HG02571 (cell line): ENCODE results near the gene POTEB.
"Not testable (repeated sequence)": the region's sequence is repeated elsewhere in the genome, so short reads cannot be mapped to it uniquely, and the experiment has no call there.

ENCODE experiments used
- ATAC-seq: cut with Tn5 transposase; IDR thresholded peaks from one replicate; pipeline ENCODE4 v1.9.1; 2021; ENCODE audit warnings: mild to moderate bottlenecking, moderate library complexity; ENCODE audit not compliant: unreplicated experiment

Gene POTEB

DNA sequence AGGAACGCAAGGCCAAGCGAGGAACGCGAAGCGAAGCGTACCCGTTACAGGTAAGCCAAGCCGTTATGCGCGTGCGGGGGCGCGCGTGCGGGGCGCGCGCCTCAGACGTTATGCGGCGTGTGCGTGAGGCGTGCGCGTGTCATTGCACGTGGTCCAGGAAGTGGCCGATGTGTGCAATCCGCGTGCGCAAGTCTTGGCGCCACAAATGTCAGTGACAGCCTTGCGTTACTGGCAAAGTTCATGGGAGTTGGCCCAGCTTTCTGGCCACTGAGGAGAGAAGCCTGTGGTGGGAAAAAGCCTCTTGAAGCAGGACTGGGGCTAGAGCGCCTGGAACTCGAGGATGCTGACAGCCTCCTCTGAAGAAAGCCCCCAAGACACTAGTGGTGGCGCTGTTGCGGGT lies at the start of gene POTEB:
Gene POTEB, minus strand, starts transcription at position 101 of the 400 bp plus-strand sequence. CDS start 489 bp downstream, outside the sequence.
- ATAC-seq: not testable (repeated sequence)

DNA sequence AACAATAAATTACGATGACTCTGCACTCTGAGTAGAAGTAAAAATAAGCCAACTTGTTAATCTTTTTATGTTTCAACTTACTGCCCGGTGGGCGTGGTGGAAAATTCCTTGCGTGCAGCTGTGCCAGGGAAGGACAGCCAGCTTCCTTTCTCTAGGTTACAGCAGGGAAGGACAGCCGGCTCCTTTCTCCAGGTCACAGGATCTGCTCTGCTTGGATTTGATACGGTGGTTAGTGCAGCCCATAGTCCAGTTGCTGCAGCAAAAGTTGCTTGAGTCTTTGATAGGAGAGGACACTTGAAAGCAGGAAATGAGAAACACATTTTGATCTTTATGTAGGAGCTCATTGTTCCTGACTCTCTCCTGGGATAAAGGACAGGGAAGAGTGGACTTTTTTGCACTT lies 13.4 kb upstream of the POTEB start:
- not testable (repeated sequence) for ATAC-seq

DNA sequence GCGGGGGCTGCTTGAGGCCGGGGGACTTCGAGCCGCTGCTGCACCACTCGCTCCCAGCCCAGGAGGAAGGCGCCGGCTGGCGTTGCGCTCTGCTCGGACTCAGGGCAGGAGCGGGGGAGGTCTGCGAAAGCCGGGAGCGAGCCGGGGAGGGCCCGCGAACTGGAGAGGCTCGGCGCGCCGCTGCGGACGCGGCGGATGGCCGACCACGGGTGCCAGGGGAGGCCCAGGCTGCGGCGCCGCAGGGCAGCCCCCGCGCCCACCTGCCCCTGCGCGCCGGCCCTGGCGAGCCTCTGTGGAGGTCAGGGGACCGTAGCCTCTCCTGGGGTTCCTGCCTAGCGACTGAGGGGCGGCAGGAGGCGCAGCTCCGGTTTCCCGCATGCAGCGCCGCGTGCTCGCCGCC lies 12.0 kb upstream of the POTEB start:
- not testable (repeated sequence) for ATAC-seq

DNA sequence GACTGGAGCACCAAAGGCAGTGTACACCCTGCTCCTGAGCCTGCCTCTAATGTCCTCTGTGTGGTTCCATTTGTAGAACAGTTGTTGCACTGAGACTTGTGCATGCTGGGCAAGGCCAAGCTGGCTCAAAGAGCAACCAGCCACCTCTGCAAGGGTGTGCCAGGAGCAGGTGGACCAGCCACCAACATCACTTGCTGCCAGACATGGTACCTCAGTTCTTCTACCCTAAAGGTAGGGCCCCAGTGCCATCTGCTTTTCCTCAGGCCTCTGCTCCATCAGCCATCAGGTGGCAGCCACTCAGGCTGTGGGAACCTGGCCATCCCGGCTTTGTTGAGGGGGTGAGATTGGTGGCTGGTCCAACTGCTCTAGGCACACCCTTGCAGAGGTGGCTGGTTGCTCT lies 38.7 kb downstream of the POTEB start:
- ATAC-seq: not testable (repeated sequence)
